Neural crest cell (in vitro differentiated cells): Measurements from ENCODE around the gene CCDC88B. TPM values are rescaled to one million over a fixed set of nuclear protein-coding genes. Genes with fewer than 3 reads are reported as not detected.

Source experiments
- DNase-seq: peaks from one replicate; pipeline ENCODE4 v3.0.0; 2021; ENCODE audit warnings: low read depth, mixed read lengths, low spot score
- H3K27ac Mint-ChIP-seq: one replicate; pipeline ENCODE4 v1.8.0; 2021; ENCODE audit warnings: mild to moderate bottlenecking, mixed read lengths; ENCODE audit not compliant: unreplicated experiment
- H3K27me3 Mint-ChIP-seq: 2 replicates; pipeline ENCODE4 v1.8.0; 2021; ENCODE audit warnings: low read depth, mild to moderate bottlenecking, mixed read lengths
- H3K36me3 Mint-ChIP-seq: 2 replicates; pipeline ENCODE4 v1.8.0; 2021; ENCODE audit warnings: low read depth, mild to moderate bottlenecking, mixed read lengths
- H3K4me1 Mint-ChIP-seq: 2 replicates; pipeline ENCODE4 v1.8.0; 2021; ENCODE audit warnings: mixed read lengths
- H3K4me3 Mint-ChIP-seq: one replicate; pipeline ENCODE4 v1.8.0; 2021; ENCODE audit warnings: mild to moderate bottlenecking, mixed read lengths
- H3K9me3 Mint-ChIP-seq: 2 replicates; pipeline ENCODE4 v1.8.0; 2021; ENCODE audit warnings: mixed read lengths
- CTCF ChIP-seq: fragments of 200-600 bp; sonication (generic); conservative IDR thresholded peaks from 2 replicates; pipeline ENCODE4 v1.5.0; 2021; ENCODE audit warnings: antibody characterized with exemption, mild to moderate bottlenecking
- total RNA-seq: library from RNA; stranded (reverse); gene quantifications from 2 replicates; pipeline ENCODE4 v1.2.1, GENCODE V29; 2021

The CCDC88B gene
- total RNA-seq, 1 donor from 2014 or later, result 1.1 TPM

GRCh38 chr11:64391839-64392238 lies 51.8 kb downstream of the CCDC88B start:
- H3K9me3 Mint-ChIP-seq, result no peaks in the 10 kb centered on the region
- DNase-seq, result no peak
- H3K36me3 Mint-ChIP-seq, result no peaks in the 10 kb centered on the region
- no peaks in the 10 kb centered on the region for H3K27me3 Mint-ChIP-seq
- no peak for TF ChIP-seq CTCF
- H3K4me3 Mint-ChIP-seq, result no peak overlapping the region
- H3K27ac Mint-ChIP-seq, result no peak overlapping the region
- H3K4me1 Mint-ChIP-seq, result peaks cover 14% of the 10 kb centered on the region

- H3K27ac Mint-ChIP-seq, result peak overlapping the region; percentile 79
- TF ChIP-seq CTCF, result no peak
- no peaks in the 10 kb centered on the region for H3K9me3 Mint-ChIP-seq
- no peak for DNase-seq
- H3K27me3 Mint-ChIP-seq, result no peaks in the 10 kb centered on the region
- no peaks in the 10 kb centered on the region for H3K36me3 Mint-ChIP-seq
- H3K4me3 Mint-ChIP-seq, result peak overlapping the region; percentile 47
- H3K4me1 Mint-ChIP-seq, result peaks cover 14% of the 10 kb centered on the region
Observed at GRCh38 chr11:64395545-64396078, 55.6 kb downstream of the CCDC88B start.

GRCh38 chr11:64396079-64396591 lies 56.1 kb downstream of the CCDC88B start:
- Mint-ChIP-seq H3K27ac (peak overlapping the region; percentile 79), H3K9me3 (no peaks in the 10 kb centered on the region), H3K4me3 (peak overlapping the region; percentile 47), H3K27me3 (no peaks in the 10 kb centered on the region), H3K36me3 (no peaks in the 10 kb centered on the region), H3K4me1 (peaks cover 14% of the 10 kb centered on the region)
- DNase-seq, result no peak
- no peak for TF ChIP-seq CTCF

GRCh38 chr11:64400102-64400501 lies 60.1 kb downstream of the CCDC88B start:
- H3K36me3 Mint-ChIP-seq, result no peaks in the 10 kb centered on the region
- peaks cover 30% of the 10 kb centered on the region for H3K4me1 Mint-ChIP-seq
- H3K27ac Mint-ChIP-seq, result no peak overlapping the region
- DNase-seq, result no peak
- no peak for TF ChIP-seq CTCF
- no peaks in the 10 kb centered on the region for H3K27me3 Mint-ChIP-seq
- H3K9me3 Mint-ChIP-seq, result no peaks in the 10 kb centered on the region
- no peak overlapping the region for H3K4me3 Mint-ChIP-seq

GRCh38 chr11:64400667-64401066 lies 60.7 kb downstream of the CCDC88B start:
- no peak for DNase-seq
- no peaks in the 10 kb centered on the region for H3K9me3 Mint-ChIP-seq
- H3K36me3 Mint-ChIP-seq, result no peaks in the 10 kb centered on the region
- H3K27ac Mint-ChIP-seq, result no peak overlapping the region
- no peaks in the 10 kb centered on the region for H3K27me3 Mint-ChIP-seq
- no peak for TF ChIP-seq CTCF
- peaks cover 32% of the 10 kb centered on the region for H3K4me1 Mint-ChIP-seq
- no peak overlapping the region for H3K4me3 Mint-ChIP-seq
